Osteoblast (primary cell): Measurements from ENCODE around the gene DHX35. TPM values are rescaled to one million over a fixed set of nuclear protein-coding genes. Genes with fewer than 3 reads are reported as not detected.

Source experiments
- DNase-seq: peaks from one replicate; pipeline ENCODE4 v3.0.0; 2011; ENCODE audit warnings: low spot score, mixed read lengths; ENCODE audit not compliant: insufficient read length; ENCODE audit errors: missing footprints
- H2AFZ ChIP-seq: 2 replicates; pipeline ENCODE4 v1.6.0; 2011; ENCODE audit warnings: mild to moderate bottlenecking, low read length
- H3K27ac ChIP-seq: 2 replicates; pipeline ENCODE4 v1.5.1; 2011; ENCODE audit warnings: mild to moderate bottlenecking, low read depth, low read length, moderate library complexity
- H3K27me3 ChIP-seq: 2 replicates; pipeline ENCODE4 v1.6.0; 2012; ENCODE audit warnings: mild to moderate bottlenecking, control low read depth, inconsistent platforms, low read length, moderate library complexity; ENCODE audit not compliant: insufficient read depth
- H3K36me3 ChIP-seq: 2 replicates; pipeline ENCODE4 v1.5.1; 2011; ENCODE audit warnings: mild to moderate bottlenecking, low read length, control low read depth, moderate library complexity; ENCODE audit not compliant: insufficient read depth
- H3K4me1 ChIP-seq: 2 replicates; pipeline ENCODE4 v1.5.1; 2011; ENCODE audit warnings: mild to moderate bottlenecking, low read length, control low read depth, moderate library complexity; ENCODE audit not compliant: insufficient read depth
- H3K4me2 ChIP-seq: 2 replicates; pipeline ENCODE4 v1.6.0; 2011; ENCODE audit warnings: mild to moderate bottlenecking, low read length; ENCODE audit not compliant: insufficient read depth
- H3K4me3 ChIP-seq: fragments of 200-600 bp; sonication (generic); 3 replicates; pipeline ENCODE4 v1.5.1; 2012; ENCODE audit warnings: mild to moderate bottlenecking, low read length, inconsistent platforms; ENCODE audit not compliant: insufficient read depth
- H3K79me2 ChIP-seq: 2 replicates; pipeline ENCODE4 v1.6.0; 2012; ENCODE audit warnings: mild to moderate bottlenecking, low read length, control low read depth, inconsistent platforms; ENCODE audit not compliant: insufficient read depth
- H3K9me3 ChIP-seq: 2 replicates; pipeline ENCODE4 v1.5.1; 2011; ENCODE audit warnings: low read depth, low read length, control low read depth
- H4K20me1 ChIP-seq: 2 replicates; pipeline ENCODE4 v1.6.0; 2012; ENCODE audit warnings: mild to moderate bottlenecking, low read length, control low read depth; ENCODE audit not compliant: insufficient read depth
- CTCF ChIP-seq: IDR thresholded peaks from 2 replicates; pipeline ENCODE4 v1.5.1; 2011; ENCODE audit warnings: mild to moderate bottlenecking, low read depth, low read length, moderate library complexity; ENCODE audit errors: extremely low read depth
- total RNA-seq: library from RNA; depleted of rRNA; stranded (reverse); fragments of >200 nt; gene quantifications from 2 replicates; pipeline ENCODE4 v1.2.3, GENCODE V29; 2012

Gene DHX35
- total RNA-seq, 1 donor, result 10.5 TPM

- H3K36me3 ChIP-seq, result peaks cover 39% of the 10 kb centered on the region
- no peaks in the 10 kb centered on the region for H3K27me3 ChIP-seq
- no peak for DNase-seq
- H3K4me3 ChIP-seq, result no peak overlapping the region
- H3K4me1 ChIP-seq, result peaks cover 6% of the 10 kb centered on the region
- H3K9me3 ChIP-seq, result no peaks in the 10 kb centered on the region
- H3K4me2 ChIP-seq, result no peak overlapping the region
- no peak for TF ChIP-seq CTCF
- H3K79me2 ChIP-seq, result no peaks in the 10 kb centered on the region
- no peak overlapping the region for H3K27ac ChIP-seq
- H4K20me1 ChIP-seq, result no peaks in the 10 kb centered on the region
- no peak overlapping the region for H2AFZ ChIP-seq
Observed at GRCh38 chr20:39038047-39038446, 75.9 kb downstream of the DHX35 start.

- H3K4me3 ChIP-seq, result no peak overlapping the region
- no peaks in the 10 kb centered on the region for H3K27me3 ChIP-seq
- no peak overlapping the region for H3K27ac ChIP-seq
- H3K9me3 ChIP-seq, result no peaks in the 10 kb centered on the region
- peaks cover 6% of the 10 kb centered on the region for H3K4me1 ChIP-seq
- H3K4me2 ChIP-seq, result no peak overlapping the region
- no peak overlapping the region for H2AFZ ChIP-seq
- DNase-seq, result no peak
- H3K36me3 ChIP-seq, result peaks cover 36% of the 10 kb centered on the region
- no peaks in the 10 kb centered on the region for H4K20me1 ChIP-seq
- no peak for TF ChIP-seq CTCF
- no peaks in the 10 kb centered on the region for H3K79me2 ChIP-seq
Observed at GRCh38 chr20:39038495-39038894, 76.4 kb downstream of the DHX35 start.

GRCh38 chr20:39039261-39039660 is 77.1 kb downstream of the DHX35 start:
- peaks cover 6% of the 10 kb centered on the region for H3K4me1 ChIP-seq
- H4K20me1 ChIP-seq, result no peaks in the 10 kb centered on the region
- H2AFZ ChIP-seq, result no peak overlapping the region
- H3K27ac ChIP-seq, result no peak overlapping the region
- TF ChIP-seq CTCF, result no peak
- H3K4me3 ChIP-seq, result no peak overlapping the region
- peaks cover 28% of the 10 kb centered on the region for H3K36me3 ChIP-seq
- H3K79me2 ChIP-seq, result no peaks in the 10 kb centered on the region
- no peak overlapping the region for H3K4me2 ChIP-seq
- no peaks in the 10 kb centered on the region for H3K9me3 ChIP-seq
- no peak for DNase-seq
- H3K27me3 ChIP-seq, result no peaks in the 10 kb centered on the region

GRCh38 chr20:39040116-39040515 is 78.0 kb downstream of the DHX35 start:
- H3K9me3 ChIP-seq, result no peaks in the 10 kb centered on the region
- H3K4me1 ChIP-seq, result peaks cover 6% of the 10 kb centered on the region
- no peak overlapping the region for H3K27ac ChIP-seq
- no peaks in the 10 kb centered on the region for H3K27me3 ChIP-seq
- no peak overlapping the region for H3K4me3 ChIP-seq
- no peak overlapping the region for H3K4me2 ChIP-seq
- no peak overlapping the region for H2AFZ ChIP-seq
- no peaks in the 10 kb centered on the region for H4K20me1 ChIP-seq
- H3K36me3 ChIP-seq, result peaks cover 27% of the 10 kb centered on the region
- no peak for DNase-seq
- TF ChIP-seq CTCF, result no peak
- H3K79me2 ChIP-seq, result no peaks in the 10 kb centered on the region
